Mesothelial cell of epicardium (in vitro differentiated cells): Measurements from ENCODE around the gene PDXP. TPM values are rescaled to one million over a fixed set of nuclear protein-coding genes. Genes with fewer than 3 reads are reported as not detected.

Experiments
- DNase-seq, 2 experiments: peaks; one replicate each; pipeline ENCODE4 v3.0.0; 2021; ENCODE audit warnings: low spot score in 2 of 2; ENCODE audit not compliant: unreplicated experiment in 2 of 2
- H3K27ac Mint-ChIP-seq: 2 replicates; pipeline ENCODE4 v1.8.0; 2021; ENCODE audit warnings: mixed read lengths
- H3K27me3 Mint-ChIP-seq: 2 replicates; pipeline ENCODE4 v1.8.0; 2021; ENCODE audit warnings: low read depth, mixed read lengths
- H3K36me3 Mint-ChIP-seq: 2 replicates; pipeline ENCODE4 v1.8.0; 2021; ENCODE audit warnings: mixed read lengths
- H3K4me1 Mint-ChIP-seq: 2 replicates; pipeline ENCODE4 v1.8.0; 2021; ENCODE audit warnings: mixed read lengths
- H3K4me3 Mint-ChIP-seq: 2 replicates; pipeline ENCODE4 v1.8.0; 2021; ENCODE audit warnings: mild to moderate bottlenecking, moderate library complexity, mixed read lengths
- H3K9me3 Mint-ChIP-seq: 2 replicates; pipeline ENCODE4 v1.8.0; 2021; ENCODE audit warnings: mixed read lengths
- CTCF ChIP-seq: fragments of 200-600 bp; sonication (generic); IDR thresholded peaks from one replicate; pipeline ENCODE4 v1.5.0; 2021; ENCODE audit warnings: antibody characterized with exemption; ENCODE audit not compliant: unreplicated experiment
- total RNA-seq: library from RNA; stranded (reverse); gene quantifications from 3 replicates; pipeline ENCODE4 v1.2.1, GENCODE V29; 2021

The PDXP gene
- total RNA-seq, 1 donor from 2014 or later: 15.6 TPM

GRCh38 chr22:37657590-37658132 lies 862 bp upstream of the PDXP start:
- H3K27me3 Mint-ChIP-seq: no peaks in the 10 kb centered on the region
- DNase-seq: no peak
- H3K27ac Mint-ChIP-seq: peak overlapping the region; percentile 98
- peaks cover 5% of the 10 kb centered on the region for H3K36me3 Mint-ChIP-seq
- no peaks in the 10 kb centered on the region for H3K9me3 Mint-ChIP-seq
- H3K4me3 Mint-ChIP-seq: peak overlapping the region; percentile 81
- no peak for TF ChIP-seq CTCF
- H3K4me1 Mint-ChIP-seq: peaks cover 41% of the 10 kb centered on the region

GRCh38 chr22:37659066-37659896 lies 758 bp downstream of the PDXP start:
- Mint-ChIP-seq H3K4me1 (peaks cover 41% of the 10 kb centered on the region), H3K36me3 (no peaks in the 10 kb centered on the region), H3K9me3 (no peaks in the 10 kb centered on the region), H3K4me3 (peak overlapping the region; percentile 71), H3K27ac (peak overlapping the region; percentile 53), H3K27me3 (no peaks in the 10 kb centered on the region)
- no peak for DNase-seq
- no peak for TF ChIP-seq CTCF

- Mint-ChIP-seq H3K27me3 (no peaks in the 10 kb centered on the region), H3K4me3 (peak overlapping the region; percentile 71), H3K27ac (peak overlapping the region; percentile 94), H3K36me3 (no peaks in the 10 kb centered on the region), H3K9me3 (no peaks in the 10 kb centered on the region), H3K4me1 (peaks cover 41% of the 10 kb centered on the region)
- no peak for DNase-seq
- no peak for TF ChIP-seq CTCF
These were observed 1.6 kb downstream of the PDXP start for GRCh38 chr22:37659897-37660708.

- Mint-ChIP-seq H3K4me3 (peak overlapping the region; percentile 71), H3K36me3 (no peaks in the 10 kb centered on the region)
- no peak for TF ChIP-seq CTCF
These were observed 2.2 kb downstream of the PDXP start for GRCh38 chr22:37660709-37661045.

GRCh38 chr22:37661160-37661924 lies 2.8 kb downstream of the PDXP start:
- Mint-ChIP-seq H3K9me3 (no peaks in the 10 kb centered on the region), H3K27me3 (no peaks in the 10 kb centered on the region), H3K4me3 (peak overlapping the region; percentile 71), H3K36me3 (peaks cover 4% of the 10 kb centered on the region), H3K27ac (peak overlapping the region; percentile 94), H3K4me1 (peaks cover 41% of the 10 kb centered on the region)
- no peak for DNase-seq
- TF ChIP-seq CTCF: no peak

More at GRCh38 chr22:37660709-37661045, 2.2 kb downstream of the PDXP start:
- no peaks in the 10 kb centered on the region for H3K9me3 Mint-ChIP-seq
- no peak for DNase-seq
- H3K27ac Mint-ChIP-seq: peak overlapping the region; percentile 94
- H3K4me1 Mint-ChIP-seq: peaks cover 41% of the 10 kb centered on the region
- H3K27me3 Mint-ChIP-seq: no peaks in the 10 kb centered on the region
